C4-2B (cell line): ENCODE results near the gene LNX2.

Source experiments
- H3K27ac ChIP-seq: fragments of 450-650 bp; 2 replicates; pipeline ENCODE4 v1.5.1; 2017
- ZFX ChIP-seq: fragments of 450-650 bp; IDR thresholded peaks from 2 replicates; pipeline ENCODE4 v1.6.1; 2017
- TF ChIP-seq, protein P1 (sequence below): fragments of 450-650 bp; conservative IDR thresholded peaks from 2 replicates; pipeline ENCODE4 v1.5.1; 2017; ENCODE audit warnings: mild to moderate bottlenecking

Gene LNX2

DNA sequence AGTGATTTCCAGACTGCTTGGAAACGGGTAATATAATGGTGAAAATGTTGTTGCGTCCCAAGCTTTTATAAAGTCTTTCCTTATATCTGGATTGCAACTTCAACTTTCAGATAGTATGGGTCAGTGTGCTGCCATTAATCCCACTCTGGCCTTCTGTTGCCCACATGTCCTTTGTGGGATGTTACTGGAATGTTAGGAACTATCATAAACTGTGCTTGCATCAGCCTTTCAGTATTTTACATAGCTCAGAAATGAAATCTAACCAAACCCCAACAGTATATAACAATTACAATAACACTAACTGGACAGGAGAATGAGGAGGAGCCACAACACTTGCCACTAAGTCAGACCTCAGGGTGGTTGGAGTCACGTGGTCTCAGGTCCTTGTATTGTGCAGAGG, 78.9 kb downstream of the LNX2 start:
- TF ChIP-seq, protein P1, sequence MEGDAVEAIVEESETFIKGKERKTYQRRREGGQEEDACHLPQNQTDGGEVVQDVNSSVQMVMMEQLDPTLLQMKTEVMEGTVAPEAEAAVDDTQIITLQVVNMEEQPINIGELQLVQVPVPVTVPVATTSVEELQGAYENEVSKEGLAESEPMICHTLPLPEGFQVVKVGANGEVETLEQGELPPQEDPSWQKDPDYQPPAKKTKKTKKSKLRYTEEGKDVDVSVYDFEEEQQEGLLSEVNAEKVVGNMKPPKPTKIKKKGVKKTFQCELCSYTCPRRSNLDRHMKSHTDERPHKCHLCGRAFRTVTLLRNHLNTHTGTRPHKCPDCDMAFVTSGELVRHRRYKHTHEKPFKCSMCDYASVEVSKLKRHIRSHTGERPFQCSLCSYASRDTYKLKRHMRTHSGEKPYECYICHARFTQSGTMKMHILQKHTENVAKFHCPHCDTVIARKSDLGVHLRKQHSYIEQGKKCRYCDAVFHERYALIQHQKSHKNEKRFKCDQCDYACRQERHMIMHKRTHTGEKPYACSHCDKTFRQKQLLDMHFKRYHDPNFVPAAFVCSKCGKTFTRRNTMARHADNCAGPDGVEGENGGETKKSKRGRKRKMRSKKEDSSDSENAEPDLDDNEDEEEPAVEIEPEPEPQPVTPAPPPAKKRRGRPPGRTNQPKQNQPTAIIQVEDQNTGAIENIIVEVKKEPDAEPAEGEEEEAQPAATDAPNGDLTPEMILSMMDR, result no peak
- no peak for TF ChIP-seq ZFX
- no peak overlapping the region for H3K27ac ChIP-seq

DNA sequence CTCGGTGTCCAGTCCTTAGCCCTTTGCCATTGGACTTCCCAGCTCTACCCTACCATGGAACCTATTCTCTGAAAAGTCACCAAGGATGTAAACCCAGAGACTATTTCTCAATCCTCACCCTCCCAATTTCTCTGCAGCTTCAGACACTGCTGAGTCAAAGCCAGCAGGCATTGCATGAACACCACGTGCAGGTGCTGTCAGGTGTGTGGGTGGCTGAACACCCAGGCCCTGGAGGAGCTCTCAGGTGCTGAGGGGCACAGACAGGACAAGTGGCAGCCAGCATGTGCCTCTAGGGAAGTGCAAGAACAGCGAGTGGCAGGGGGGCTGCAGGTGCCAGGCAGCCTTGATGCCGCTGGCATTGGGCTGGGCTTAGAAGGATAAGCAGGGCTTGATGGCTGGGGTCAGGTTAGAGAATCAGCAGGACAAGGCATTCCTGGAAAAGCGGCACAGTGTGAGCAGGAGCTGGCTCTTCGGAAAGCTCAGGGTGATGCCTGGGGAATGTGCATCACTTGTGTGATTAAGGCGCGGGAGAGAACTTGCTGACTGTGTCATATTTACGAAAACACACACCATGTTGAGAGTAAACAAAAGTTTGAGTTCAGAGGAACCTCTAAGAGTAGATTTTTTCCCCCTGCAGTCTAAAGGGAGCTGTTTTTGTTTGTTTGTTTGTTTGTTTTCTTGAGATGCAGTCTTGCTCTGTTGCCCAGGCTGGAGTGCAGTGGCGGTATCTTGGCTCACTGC, 83.8 kb downstream of the LNX2 start:
- H3K27ac ChIP-seq, result no peak overlapping the region
- TF ChIP-seq, protein P1, result no peak
- no peak for TF ChIP-seq ZFX

DNA sequence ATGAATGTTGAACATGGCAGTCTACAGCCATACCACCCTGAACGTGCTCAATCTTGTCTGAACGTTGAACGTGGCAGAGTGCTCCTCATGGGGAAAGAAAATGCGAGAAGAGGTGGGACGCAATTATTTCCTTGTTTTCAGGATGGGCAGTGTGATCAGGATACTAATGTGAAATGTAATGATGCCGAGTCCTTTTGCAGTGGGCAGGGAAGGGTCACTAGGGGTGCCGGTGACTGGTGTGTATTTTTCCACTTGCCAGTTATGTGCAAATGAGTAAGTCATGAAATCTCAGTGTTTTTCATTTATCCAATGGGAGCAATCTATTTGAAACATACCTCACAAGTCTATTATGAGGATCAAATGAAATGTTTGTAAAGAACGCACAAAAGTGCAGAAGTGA, 84.8 kb downstream of the LNX2 start:
- TF ChIP-seq ZFX, result no peak
- TF ChIP-seq, protein P1, result no peak
- H3K27ac ChIP-seq, result no peak overlapping the region

DNA sequence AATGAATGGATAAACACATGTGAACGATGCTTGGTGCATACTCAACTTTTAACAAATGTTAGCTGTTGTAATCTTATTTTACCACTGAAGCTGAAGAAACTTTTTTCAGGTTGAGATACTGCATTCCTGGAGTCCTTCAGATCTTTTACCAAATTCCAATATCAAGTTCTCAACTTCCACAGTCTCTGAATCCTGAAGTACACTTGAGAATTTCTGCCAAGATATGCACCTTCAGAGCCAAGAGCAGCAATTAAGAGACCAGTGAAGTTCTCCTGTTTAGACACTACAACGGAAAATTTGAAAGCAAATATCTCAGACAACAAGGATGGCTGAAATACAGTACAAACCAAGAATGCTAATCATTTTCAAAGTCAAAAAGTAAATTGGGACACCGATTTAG, 85.3 kb downstream of the LNX2 start:
- no peak overlapping the region for H3K27ac ChIP-seq
- TF ChIP-seq ZFX, result no peak
- TF ChIP-seq, protein P1, result no peak

DNA sequence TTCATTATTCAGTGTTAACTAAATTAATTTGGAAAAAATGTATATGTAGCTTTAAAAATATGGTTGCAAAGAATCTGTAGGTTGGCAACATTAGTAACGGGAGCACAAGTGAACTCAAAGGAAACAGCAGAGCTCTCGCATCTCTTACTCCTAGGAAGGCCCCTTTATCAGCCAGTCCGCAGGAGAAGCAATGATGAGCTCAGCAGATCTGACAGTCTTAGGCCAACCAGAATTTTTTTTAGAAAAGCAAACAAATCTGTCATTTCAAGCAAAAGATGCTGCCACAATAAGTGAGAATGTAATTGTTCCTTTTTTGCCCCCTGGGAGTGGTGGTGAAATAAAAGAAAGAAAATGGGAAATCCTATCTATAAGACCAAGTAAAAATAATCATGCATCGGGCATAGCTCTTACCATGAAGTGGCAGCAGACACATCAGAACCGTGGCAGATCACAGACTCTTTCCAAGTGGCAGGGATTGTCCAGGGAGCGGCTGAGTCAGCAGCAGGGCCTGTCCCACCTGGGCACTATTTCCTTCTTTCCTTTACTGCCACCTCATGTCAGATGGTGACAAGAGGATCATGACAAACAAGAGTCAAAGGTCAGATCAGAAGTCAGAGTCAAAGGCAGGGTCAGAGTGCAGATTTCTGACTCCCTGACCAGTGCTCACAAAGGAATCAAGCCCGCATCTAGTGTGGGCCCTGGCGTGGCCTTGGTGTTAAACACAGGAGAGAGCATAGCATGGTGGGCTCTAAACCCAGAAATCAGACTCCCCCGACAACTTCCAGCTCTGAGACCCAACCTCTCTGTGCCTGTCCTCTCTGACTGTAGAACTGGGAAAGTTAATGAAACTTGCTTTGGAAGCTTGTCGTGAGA, 86.0 kb downstream of the LNX2 start:
- TF ChIP-seq ZFX, result no peak
- TF ChIP-seq, protein P1, result no peak
- H3K27ac ChIP-seq, result no peak overlapping the region

DNA sequence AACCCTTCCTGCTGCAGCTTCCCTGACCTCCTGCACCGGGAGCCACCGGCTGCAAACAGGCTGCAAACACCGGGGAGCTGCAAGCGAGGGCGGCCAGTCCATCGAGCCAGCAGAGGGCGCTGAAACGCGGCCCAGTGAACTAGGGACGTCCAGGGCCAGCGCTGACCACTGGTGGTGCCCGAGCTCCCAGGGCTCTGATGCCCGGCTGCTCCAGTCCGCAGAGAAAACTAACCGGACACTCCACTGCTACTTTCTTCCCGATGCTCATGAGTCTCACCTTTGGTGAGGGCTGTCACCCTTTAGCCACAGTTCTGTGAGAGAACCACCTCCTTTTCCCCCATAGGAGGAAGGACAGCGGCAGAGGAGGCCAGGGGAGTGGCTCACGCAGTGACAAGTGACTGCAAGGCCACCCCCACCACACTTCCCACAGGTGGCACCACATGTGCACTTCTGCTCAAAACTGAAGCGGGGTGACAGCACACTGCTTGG, 87.1 kb downstream of the LNX2 start:
- TF ChIP-seq ZFX, result no peak
- TF ChIP-seq, protein P1, result peak; percentile 100
- H3K27ac ChIP-seq, result no peak overlapping the region

DNA sequence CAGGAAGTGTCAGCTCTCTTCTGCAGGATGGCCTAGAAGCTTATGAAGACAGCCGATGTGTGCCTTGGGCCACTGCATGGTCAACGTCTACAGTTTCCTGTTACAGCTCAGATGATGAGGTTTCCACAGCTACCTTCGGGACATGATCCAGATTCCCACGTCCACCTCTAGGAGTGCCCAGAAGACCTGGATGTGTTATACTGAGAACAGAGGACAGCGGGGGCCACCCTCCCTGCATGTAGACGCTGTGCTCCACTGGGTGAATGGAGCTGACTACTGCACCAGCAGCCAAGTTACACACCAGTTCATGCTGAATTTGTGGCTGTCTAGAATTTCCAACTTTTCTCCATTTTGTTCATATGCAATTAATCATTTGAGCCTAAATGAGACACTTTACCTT, 91.4 kb downstream of the LNX2 start:
- no peak overlapping the region for H3K27ac ChIP-seq
- TF ChIP-seq ZFX, result no peak
- TF ChIP-seq, protein P1, result no peak
